Measurements from ENCODE around the gene WIPF2.

- TF ChIP-seq, protein P1, sequence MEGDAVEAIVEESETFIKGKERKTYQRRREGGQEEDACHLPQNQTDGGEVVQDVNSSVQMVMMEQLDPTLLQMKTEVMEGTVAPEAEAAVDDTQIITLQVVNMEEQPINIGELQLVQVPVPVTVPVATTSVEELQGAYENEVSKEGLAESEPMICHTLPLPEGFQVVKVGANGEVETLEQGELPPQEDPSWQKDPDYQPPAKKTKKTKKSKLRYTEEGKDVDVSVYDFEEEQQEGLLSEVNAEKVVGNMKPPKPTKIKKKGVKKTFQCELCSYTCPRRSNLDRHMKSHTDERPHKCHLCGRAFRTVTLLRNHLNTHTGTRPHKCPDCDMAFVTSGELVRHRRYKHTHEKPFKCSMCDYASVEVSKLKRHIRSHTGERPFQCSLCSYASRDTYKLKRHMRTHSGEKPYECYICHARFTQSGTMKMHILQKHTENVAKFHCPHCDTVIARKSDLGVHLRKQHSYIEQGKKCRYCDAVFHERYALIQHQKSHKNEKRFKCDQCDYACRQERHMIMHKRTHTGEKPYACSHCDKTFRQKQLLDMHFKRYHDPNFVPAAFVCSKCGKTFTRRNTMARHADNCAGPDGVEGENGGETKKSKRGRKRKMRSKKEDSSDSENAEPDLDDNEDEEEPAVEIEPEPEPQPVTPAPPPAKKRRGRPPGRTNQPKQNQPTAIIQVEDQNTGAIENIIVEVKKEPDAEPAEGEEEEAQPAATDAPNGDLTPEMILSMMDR (conservative IDR thresholded peaks at IDR 0.05): no peak
- no peak for TF ChIP-seq EZH2 (IDR thresholded peaks at IDR 0.05; ENCODE audit: low read depth)
Observed at GRCh38 chr17:40242774-40243173, 23.7 kb downstream of the WIPF2 start.

Data from PC-9 (cell line).